Neuronal stem cell (in vitro differentiated cells): ENCODE results near the gene INO80C.

Experiments used
- DNase-seq: peaks from one replicate; pipeline ENCODE4 v3.0.0-alpha.2; 2013; ENCODE audit warnings: low spot score
- H2AFZ ChIP-seq: one replicate; pipeline ENCODE4 v1.6.1; 2013; ENCODE audit warnings: mild to moderate bottlenecking, low read length, inconsistent platforms
- H2AK5ac ChIP-seq: 2 replicates; pipeline ENCODE4 v1.6.1; 2013; ENCODE audit warnings: low read depth, mild to moderate bottlenecking, inconsistent platforms, low read length, moderate library complexity, mixed read lengths
- H2BK120ac ChIP-seq: 2 replicates; pipeline ENCODE4 v1.6.1; 2013; ENCODE audit warnings: low read depth, mild to moderate bottlenecking, inconsistent platforms, low read length, moderate library complexity, mixed read lengths
- H2BK12ac ChIP-seq: one replicate; pipeline ENCODE4 v1.6.1; 2013; ENCODE audit warnings: low read length, inconsistent platforms
- H2BK15ac ChIP-seq: 2 replicates; pipeline ENCODE4 v1.6.1; 2013; ENCODE audit warnings: mild to moderate bottlenecking, low read length, inconsistent platforms, mixed read lengths
- H2BK5ac ChIP-seq: one replicate; pipeline ENCODE4 v1.6.1; 2013; ENCODE audit warnings: inconsistent platforms, mild to moderate bottlenecking, low read length, moderate library complexity
- H3K14ac ChIP-seq: one replicate; pipeline ENCODE4 v1.6.1; 2013; ENCODE audit warnings: low read length, inconsistent platforms
- H3K18ac ChIP-seq: 2 replicates; pipeline ENCODE4 v1.6.1; 2013; ENCODE audit warnings: low read length, inconsistent platforms
- H3K23ac ChIP-seq: 2 replicates; pipeline ENCODE4 v1.6.1; 2013; ENCODE audit warnings: low read depth, mild to moderate bottlenecking, mixed read lengths, low read length, inconsistent platforms; ENCODE audit not compliant: poor library complexity
- H3K27ac ChIP-seq: replicated peaks from 3 replicates; pipeline ENCODE4 v1.5.1; 2013; ENCODE audit warnings: low read length, inconsistent platforms
- H3K27me3 ChIP-seq, 3 experiments: 2 replicates each; pipeline ENCODE4 v1.6.1; 2013; ENCODE audit warnings: low read length in 3 of 3, mild to moderate bottlenecking in 2 of 3, inconsistent platforms in 1 of 3, low read depth in 1 of 3, mixed read lengths in 1 of 3, moderate library complexity in 1 of 3; ENCODE audit not compliant: control insufficient read depth in 3 of 3, insufficient read depth in 3 of 3
- H3K36me3 ChIP-seq, 2 donors: replicated peaks in 1 of 2; 2 replicates each; pipeline ENCODE4 v1.6.1; 2013; ENCODE audit warnings: low read length in 2 of 2; ENCODE audit not compliant: control insufficient read depth in 2 of 2, insufficient read depth in 2 of 2
- H3K4ac ChIP-seq: 2 replicates; pipeline ENCODE4 v1.6.1; 2013; ENCODE audit warnings: inconsistent platforms, mild to moderate bottlenecking, low read length, moderate library complexity
- H3K4me1 ChIP-seq, 2 donors: 1 replicate in 1 of 2; 2 replicates in 1 of 2; pipeline ENCODE4 v1.6.1; 2013; ENCODE audit warnings: low read length in 2 of 2, low read depth in 1 of 2; ENCODE audit not compliant: control insufficient read depth in 2 of 2, insufficient read depth in 1 of 2
- H3K4me2 ChIP-seq: one replicate; pipeline ENCODE4 v1.6.1; 2013; ENCODE audit warnings: mild to moderate bottlenecking, low read length, inconsistent platforms; ENCODE audit not compliant: insufficient read depth, poor library complexity, severe bottlenecking
- H3K4me3 ChIP-seq, 2 donors: 2 replicates each; pipeline ENCODE4 v1.5.1; 2013; ENCODE audit warnings: low read length in 2 of 2, mild to moderate bottlenecking in 2 of 2, inconsistent platforms in 1 of 2, moderate library complexity in 1 of 2
- H3K79me1 ChIP-seq: one replicate; pipeline ENCODE4 v1.6.1; 2013; ENCODE audit warnings: low read depth, mild to moderate bottlenecking, inconsistent platforms, low read length, moderate library complexity
- H3K9ac ChIP-seq: one replicate; pipeline ENCODE4 v1.6.1; 2013; ENCODE audit warnings: mild to moderate bottlenecking, low read depth, low read length, inconsistent platforms; ENCODE audit not compliant: poor library complexity
- H3K9me3 ChIP-seq, 2 donors: replicated peaks in 1 of 2; 2 replicates each; pipeline versions ENCODE3 to v1.6.1; 2013; ENCODE audit warnings: low read length in 2 of 2, mild to moderate bottlenecking in 2 of 2, inconsistent platforms in 1 of 2, low read depth in 1 of 2, mixed read lengths in 1 of 2, moderate library complexity in 1 of 2; ENCODE audit not compliant: control insufficient read depth in 2 of 2, insufficient read depth in 1 of 2
- H4K8ac ChIP-seq: one replicate; pipeline ENCODE4 v1.6.1; 2013; ENCODE audit warnings: low read depth, mild to moderate bottlenecking, inconsistent platforms, low read length, moderate library complexity
- H4K91ac ChIP-seq: one replicate; pipeline ENCODE4 v1.6.1; 2013; ENCODE audit warnings: low read length, low read depth, mild to moderate bottlenecking, inconsistent platforms; ENCODE audit not compliant: poor library complexity
- WGBS, 2 donors: extraction: QIAGEN DNeasy Blood & Tissue Kit; methylation state at CpG; one replicate each; pipeline ENCODE4 v1.1.7; 2013; ENCODE audit warnings: missing lambda C conversion rate in 2 of 2, mixed read lengths in 1 of 2; ENCODE audit not compliant: insufficient read length in 2 of 2, insufficient replicate concordance in 1 of 2; ENCODE audit errors: extremely low coverage in 2 of 2; 5-methylcytosine and 5-hydroxymethylcytosine counted together

INO80C gene

DNA sequence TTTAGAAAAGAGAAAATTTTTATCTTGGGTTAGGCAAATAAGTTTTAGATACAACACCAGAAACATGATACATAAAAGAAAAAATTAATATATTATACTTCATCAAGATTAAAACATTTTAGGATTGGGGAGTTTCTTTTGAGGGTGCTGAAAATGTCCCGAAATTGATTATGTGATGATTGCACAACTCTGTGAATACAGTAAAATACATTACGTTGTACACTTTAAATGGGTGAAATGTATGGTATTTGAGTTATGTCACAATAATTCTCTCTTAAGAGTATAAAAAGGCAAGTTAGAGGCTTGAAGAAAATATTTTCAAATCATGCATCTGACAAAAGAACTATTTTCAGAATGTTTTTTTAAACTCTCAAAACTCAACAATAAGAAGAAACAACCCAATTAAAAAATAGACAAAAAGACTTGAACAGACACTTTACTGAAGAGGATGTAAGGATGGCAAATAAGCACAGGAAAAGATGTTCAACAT is 36.2 kb upstream of the INO80C start:
- Histone ChIP-seq H3K79me1 (no peaks in the 10 kb centered on the region), H4K8ac (no peak overlapping the region), H3K9ac (no peak overlapping the region), H3K4me1 (no peaks in the 10 kb centered on the region), H3K27me3 (no peaks in the 10 kb centered on the region), H4K91ac (no peak overlapping the region), H3K23ac (no peak overlapping the region), H3K9me3 (peaks cover 0 to 3% of the 10 kb centered on the region in 2 donors), H3K4ac (no peak overlapping the region), H3K14ac (no peak overlapping the region), H2BK15ac (no peak overlapping the region), H2AFZ (no peak overlapping the region), H3K4me3 (no peak overlapping the region), H3K18ac (no peak overlapping the region), H2BK120ac (no peak overlapping the region), H3K27ac (no peak overlapping the region), H2BK5ac (no peak overlapping the region), H2AK5ac (no peak overlapping the region), H3K36me3 (no peaks in the 10 kb centered on the region), H3K4me2 (no peak overlapping the region), H2BK12ac (no peak overlapping the region)
- DNase-seq, result no peak
- no CpG with 5 or more reads among the region's 2 CpGs for WGBS, 2 donors

DNA sequence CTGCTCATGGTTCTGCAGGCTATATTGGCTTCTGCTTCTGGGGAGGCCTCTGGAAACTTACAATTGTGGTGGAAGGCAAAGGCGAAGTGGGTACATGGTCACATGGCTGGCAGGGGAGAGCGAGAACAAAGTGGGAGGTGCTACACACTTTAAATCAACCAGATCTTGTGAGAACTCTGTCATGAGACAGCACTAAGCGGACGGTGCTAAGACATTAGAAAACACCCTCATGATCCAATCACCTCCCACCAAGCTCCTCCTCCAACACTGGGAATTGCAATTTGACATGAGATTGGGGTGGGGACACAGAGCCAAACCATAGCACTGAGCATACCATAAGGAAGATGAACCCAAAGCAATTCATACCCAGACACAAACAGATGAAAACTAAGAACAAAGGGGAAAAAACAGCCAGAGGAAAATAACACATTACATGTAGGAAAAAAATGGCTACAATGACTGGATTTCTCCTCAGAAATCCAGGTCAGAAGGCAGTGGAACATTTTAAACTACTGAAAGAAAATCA is 31.1 kb upstream of the INO80C start:
- Histone ChIP-seq H3K9me3 (no peaks in the 10 kb centered on the region), H2BK12ac (no peak overlapping the region), H4K8ac (no peak overlapping the region), H3K4me1 (peaks cover 0 to 10% of the 10 kb centered on the region in 2 donors), H3K4me2 (no peak overlapping the region), H2AFZ (no peak overlapping the region), H2AK5ac (no peak overlapping the region), H2BK15ac (no peak overlapping the region), H3K23ac (no peak overlapping the region), H3K18ac (no peak overlapping the region), H3K14ac (no peak overlapping the region), H3K9ac (no peak overlapping the region), H3K27me3 (peaks cover 0 to 4% (median 0%) of the 10 kb centered on the region in 3 experiments), H3K79me1 (no peaks in the 10 kb centered on the region), H3K27ac (no peak overlapping the region), H4K91ac (no peak overlapping the region), H2BK5ac (no peak overlapping the region), H2BK120ac (no peak overlapping the region), H3K4ac (no peak overlapping the region), H3K4me3 (no peak overlapping the region), H3K36me3 (no peaks in the 10 kb centered on the region)
- DNase-seq, result no peak
- no CpG with 5 or more reads among the region's 4 CpGs for WGBS, 2 donors

GRCh38 chr18:35526495-35527059 is 28.8 kb upstream of the INO80C start:
- DNase-seq, result no peak
- H4K91ac ChIP-seq, result no peak overlapping the region
- H3K18ac ChIP-seq, result no peak overlapping the region
- H3K27ac ChIP-seq, result no peak overlapping the region
- H2AFZ ChIP-seq, result peak overlapping the region; percentile 14
- H3K14ac ChIP-seq, result no peak overlapping the region
- no peak overlapping the region for H2BK12ac ChIP-seq
- no peak overlapping the region for H2BK15ac ChIP-seq
- no peak overlapping the region for H2BK120ac ChIP-seq
- H3K23ac ChIP-seq, result no peak overlapping the region
- H3K4me3 ChIP-seq, result no peak overlapping the region
- H3K9ac ChIP-seq, result no peak overlapping the region
- H3K27me3 ChIP-seq, result peaks cover 0 to 4% (median 0%) of the 10 kb centered on the region in 3 experiments
- H3K4ac ChIP-seq, result no peak overlapping the region
- H4K8ac ChIP-seq, result no peak overlapping the region
- H3K4me2 ChIP-seq, result no peak overlapping the region
- H2BK5ac ChIP-seq, result no peak overlapping the region
- no peaks in the 10 kb centered on the region for H3K36me3 ChIP-seq
- H3K4me1 ChIP-seq, result peaks cover 0 to 11% of the 10 kb centered on the region in 2 donors
- no peaks in the 10 kb centered on the region for H3K79me1 ChIP-seq
- WGBS, 2 donors, result no CpG with 5 or more reads among the region's 5 CpGs
- no peaks in the 10 kb centered on the region for H3K9me3 ChIP-seq
- H2AK5ac ChIP-seq, result no peak overlapping the region

- no peak overlapping the region for H3K23ac ChIP-seq
- no peak overlapping the region for H2BK12ac ChIP-seq
- H3K4me3 ChIP-seq, result no peak overlapping the region
- H4K8ac ChIP-seq, result no peak overlapping the region
- H3K18ac ChIP-seq, result no peak overlapping the region
- no peak overlapping the region for H3K4ac ChIP-seq
- H3K27me3 ChIP-seq, result peaks cover 0 to 4% (median 0%) of the 10 kb centered on the region in 3 experiments
- no peak overlapping the region for H3K27ac ChIP-seq
- H3K79me1 ChIP-seq, result no peaks in the 10 kb centered on the region
- H2BK15ac ChIP-seq, result no peak overlapping the region
- WGBS, 2 donors, result no CpG with 5 or more reads among the region's 9 CpGs
- H4K91ac ChIP-seq, result no peak overlapping the region
- no peak overlapping the region for H3K9ac ChIP-seq
- H3K4me2 ChIP-seq, result no peak overlapping the region
- H3K4me1 ChIP-seq, result peaks cover 0 to 11% of the 10 kb centered on the region in 2 donors
- H3K36me3 ChIP-seq, result no peaks in the 10 kb centered on the region
- H2BK120ac ChIP-seq, result no peak overlapping the region
- H2BK5ac ChIP-seq, result no peak overlapping the region
- DNase-seq, result no peak
- H2AFZ ChIP-seq, result peak overlapping the region; percentile 67
- H2AK5ac ChIP-seq, result no peak overlapping the region
- H3K14ac ChIP-seq, result no peak overlapping the region
- no peaks in the 10 kb centered on the region for H3K9me3 ChIP-seq
These were observed 28.2 kb upstream of the INO80C start for GRCh38 chr18:35525795-35526494.
